NCI-H2196 (cell line): ENCODE measurements around the gene BDH1.
"Not testable (repeated sequence)": the region's sequence is repeated elsewhere in the genome, so short reads cannot be mapped to it uniquely, and the experiment has no call there.

Experiments used
- DNase-seq: peaks from one replicate; lab custom pipeline; 2025; ENCODE audit not compliant: unreplicated experiment; lab: John Stamatoyannopoulos, UW

Gene BDH1

GRCh38 chr3:197578376-197578775 is 22.6 kb upstream of the BDH1 start:
- DNase-seq, result no peak

- no peak for DNase-seq
Observed at GRCh38 chr3:197577366-197578074, 21.8 kb upstream of the BDH1 start.

- DNase-seq, result no peak
Observed at GRCh38 chr3:197576838-197577237, 21.1 kb upstream of the BDH1 start.

DNA sequence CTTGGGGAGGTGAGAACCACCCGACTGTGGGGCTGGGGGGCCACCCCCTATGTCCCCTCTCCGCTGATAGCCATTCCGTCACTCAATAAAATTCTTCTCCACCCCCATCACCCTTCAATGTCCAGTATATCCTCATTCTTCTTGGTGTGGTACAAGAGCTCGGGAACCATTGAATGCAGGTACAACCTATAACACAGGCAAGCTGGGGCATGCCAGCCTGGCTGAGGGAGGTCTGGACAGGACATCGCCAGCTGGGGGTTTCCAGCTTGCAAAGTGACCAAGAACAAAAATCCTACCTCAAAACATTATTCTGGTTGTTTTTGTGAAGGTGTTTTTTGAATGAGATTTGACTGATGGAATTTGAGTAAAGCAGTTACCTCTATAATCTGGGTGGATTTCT is 19.6 kb upstream of the BDH1 start:
- no peak for DNase-seq

- DNase-seq, result not testable (repeated sequence)
Observed at GRCh38 chr3:197574396-197574991, 18.7 kb upstream of the BDH1 start.

GRCh38 chr3:197573048-197573767 is 17.4 kb upstream of the BDH1 start:
- DNase-seq, result no peak

- not testable (repeated sequence) for DNase-seq
Observed at GRCh38 chr3:197571880-197572172, 16.1 kb upstream of the BDH1 start.

DNA sequence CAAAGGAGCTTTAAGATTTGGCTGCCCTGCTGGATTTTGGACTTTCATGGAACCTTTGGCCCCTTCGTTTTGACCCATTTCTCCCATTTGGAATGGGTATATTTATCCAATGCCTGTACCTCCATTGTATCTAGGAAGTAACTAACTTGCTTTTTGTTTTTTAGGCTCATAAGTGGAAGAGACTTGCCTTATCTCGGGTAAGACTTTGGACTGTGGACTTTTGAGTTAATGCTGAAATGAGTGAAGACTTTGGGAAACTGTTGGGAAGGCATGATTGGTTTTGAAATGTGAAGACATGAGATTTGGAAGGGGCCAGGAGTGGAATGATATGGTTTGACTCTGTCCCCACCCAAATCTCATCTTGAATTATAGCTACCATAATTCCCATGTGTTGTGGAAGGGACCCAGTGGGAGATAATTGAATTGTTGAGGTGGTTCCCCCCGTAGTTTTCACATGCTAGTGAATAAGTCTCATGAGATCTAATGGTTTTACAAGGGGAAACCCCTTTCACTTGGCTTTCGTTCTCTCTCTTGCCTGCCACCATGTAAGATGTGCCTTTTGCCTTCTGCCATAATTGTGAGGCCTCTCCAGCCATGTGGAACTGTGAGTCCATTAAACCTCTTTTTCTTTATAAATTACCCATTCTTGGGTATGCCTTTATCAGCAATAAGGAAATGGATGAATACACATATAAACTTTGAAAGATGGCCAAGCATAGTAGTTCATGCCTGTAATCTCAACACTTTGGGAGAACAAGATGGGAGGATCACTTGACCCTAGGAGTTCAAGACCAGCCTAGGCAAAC is 15.5 kb upstream of the BDH1 start:
- DNase-seq, result not testable (repeated sequence)

- not testable (repeated sequence) for DNase-seq
Observed at GRCh38 chr3:197569433-197569832, 13.7 kb upstream of the BDH1 start.

DNA sequence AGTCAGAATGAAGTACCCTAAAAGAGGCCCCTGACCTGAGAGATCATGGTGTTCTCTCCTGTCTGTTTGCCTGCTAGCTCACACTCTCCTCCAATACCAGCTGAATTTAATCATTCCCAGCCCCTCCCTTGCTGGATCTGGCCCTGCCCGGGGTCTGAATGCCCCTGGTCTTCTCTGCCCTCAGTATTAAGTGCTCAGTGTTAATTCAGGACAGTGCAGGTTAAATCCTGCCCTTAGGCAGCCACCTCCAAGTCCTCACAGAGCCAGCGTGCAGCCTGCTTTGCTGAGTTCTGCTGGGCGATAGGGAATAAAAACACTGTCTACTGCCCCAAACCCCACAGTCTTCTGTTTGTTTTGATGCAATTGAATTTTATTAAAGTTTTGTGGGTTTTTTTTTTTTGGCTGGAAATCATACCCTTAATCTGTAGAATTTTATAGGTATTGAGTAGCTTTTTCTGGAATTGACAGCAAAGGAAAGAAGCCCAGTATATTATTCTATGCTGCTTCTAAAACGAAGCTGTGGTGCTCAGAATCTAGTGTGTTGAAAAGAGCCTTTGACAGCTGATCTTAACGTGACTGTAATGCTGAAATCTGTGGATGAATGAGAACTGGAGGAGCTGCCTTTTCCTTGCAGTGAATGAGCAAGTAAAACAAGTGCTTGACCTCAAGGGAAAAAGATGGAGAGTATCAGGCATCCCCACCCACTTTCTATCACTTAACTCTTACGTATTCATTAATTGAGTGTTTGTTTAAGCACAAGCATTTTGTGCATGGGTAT is 12.3 kb upstream of the BDH1 start:
- DNase-seq, result no peak

- not testable (repeated sequence) for DNase-seq
Observed at GRCh38 chr3:197566155-197566554, 10.4 kb upstream of the BDH1 start.

DNA sequence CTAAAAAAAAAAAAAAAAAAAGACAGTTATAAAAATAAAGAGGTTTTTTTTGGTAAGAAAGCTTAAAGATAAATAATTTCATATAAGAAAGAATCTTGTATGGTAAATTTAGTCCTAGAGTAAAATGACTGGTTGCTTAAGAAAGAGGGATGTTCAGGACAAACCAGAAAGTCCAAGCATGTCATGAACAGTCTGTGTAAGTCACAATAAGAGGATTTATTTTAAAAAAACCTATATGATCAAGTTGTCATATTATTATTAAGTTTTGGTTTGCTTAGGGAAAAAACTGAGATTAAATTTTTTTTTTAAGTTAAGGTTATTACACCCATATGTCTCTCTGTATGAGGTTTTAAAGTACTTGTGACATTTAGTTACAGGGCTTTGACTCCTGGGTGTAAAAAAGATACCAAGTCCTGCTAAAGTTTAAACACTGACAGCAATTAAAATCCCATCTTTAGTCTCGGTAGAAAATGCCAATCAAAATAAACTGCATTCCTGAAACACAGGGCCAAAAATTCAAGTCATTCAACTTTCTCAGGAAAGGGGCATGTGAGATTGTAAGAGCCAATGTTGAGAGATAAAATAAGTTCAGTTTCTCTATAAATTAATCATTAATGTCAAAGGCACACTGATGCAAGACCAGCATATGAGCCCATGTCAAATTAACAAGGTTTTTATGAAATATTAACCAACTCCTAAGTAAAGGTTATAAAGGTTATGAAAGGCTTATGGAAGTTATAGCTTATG is 8.5 kb upstream of the BDH1 start:
- peak; percentile 32 for DNase-seq

- no peak for DNase-seq
Observed at GRCh38 chr3:197562398-197563251, 6.9 kb upstream of the BDH1 start.

GRCh38 chr3:197561926-197562325 is 6.2 kb upstream of the BDH1 start:
- no peak for DNase-seq

DNA sequence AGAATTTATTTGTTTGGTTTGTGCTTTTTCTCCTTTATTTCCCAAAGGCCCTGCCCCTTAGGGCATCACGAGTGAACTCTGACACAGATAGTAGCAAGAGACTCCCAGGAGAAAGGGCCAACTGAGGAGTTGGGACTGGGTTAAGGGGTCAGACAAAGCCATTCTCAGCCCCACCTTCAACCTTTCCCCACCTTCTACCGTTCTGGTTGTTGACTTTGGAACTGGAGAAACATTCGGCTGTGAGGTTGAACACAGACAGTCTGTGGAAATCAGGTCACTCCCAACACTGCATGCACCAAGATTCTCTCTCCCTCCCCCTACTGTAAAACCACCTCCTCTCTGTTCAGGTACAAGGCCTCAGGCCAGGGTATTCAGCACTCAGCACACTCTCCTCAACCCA is 3.9 kb upstream of the BDH1 start:
- DNase-seq, result no peak

GRCh38 chr3:197554562-197555280 is 1.0 kb downstream of the BDH1 start:
- peak; percentile 100 for DNase-seq

GRCh38 chr3:197554196-197554561 is 1.6 kb downstream of the BDH1 start:
- no peak for DNase-seq

GRCh38 chr3:197552198-197552597 is 3.6 kb downstream of the BDH1 start:
- no peak for DNase-seq

DNA sequence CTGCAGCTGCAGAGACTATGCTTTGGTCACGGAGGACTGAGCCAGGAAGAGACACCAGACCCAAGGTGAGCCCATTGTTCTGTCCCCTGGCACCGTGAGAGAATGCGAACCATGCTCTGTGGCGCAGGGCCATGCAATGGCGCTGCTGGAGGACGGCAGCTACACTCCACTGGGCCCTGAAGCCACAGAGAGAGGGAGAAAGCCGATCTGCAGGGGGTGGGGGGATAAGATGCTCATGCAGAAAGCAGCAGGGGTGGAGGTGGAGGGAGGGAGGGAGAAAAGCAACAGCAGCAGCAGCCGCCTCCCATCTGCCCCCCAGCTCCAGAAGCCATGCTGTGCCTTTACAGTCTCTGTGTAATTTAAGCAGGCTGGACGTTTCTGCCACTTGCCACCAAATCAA is 5.3 kb downstream of the BDH1 start:
- DNase-seq, result no peak
